ENCODE results near the gene PIGN. TPM values are rescaled to one million over a fixed set of nuclear protein-coding genes. Genes with fewer than 3 reads are reported as not detected.

PIGN gene
- polyA plus RNA-seq, 3 donors = 4.1 to 14.7 (median 14.6) TPM

- Mint-ChIP-seq H3K27me3 (ENCODE audit: low read depth in 3 of 3) (no peaks in the 10 kb centered on the region), H3K4me1 (peaks cover 16% of the 10 kb centered on the region), H3K36me3 (peaks cover 0 to 9% of the 10 kb centered on the region in 2 donors), H3K27ac (no peak overlapping the region), H3K9me3 (no peaks in the 10 kb centered on the region), H3K4me3 (no peak overlapping the region)
- Histone ChIP-seq H3K79me2 (ENCODE audit: insufficient read depth, low read length) (peaks cover 98% of the 10 kb centered on the region), H3K9me3 (replicated peaks in 1 of 2; ENCODE audit: control insufficient read depth in 1 of 2, insufficient read depth in 1 of 2, low read length in 2 of 2) (no peaks in the 10 kb centered on the region), H3K9ac (ENCODE audit: insufficient read depth, low read length, poor library complexity, severe bottlenecking) (no peak overlapping the region), H3K4me2 (replicated peaks; ENCODE audit: extremely low read depth, low read length, poor library complexity, severe bottlenecking) (no peak overlapping the region), H3K4me1 (ENCODE audit: control insufficient read depth in 1 of 2, insufficient read depth in 2 of 2, low read length in 2 of 2) (peaks cover 0 to 4% of the 10 kb centered on the region in 2 donors), H2AFZ (ENCODE audit: insufficient read depth, low read depth, low read length, poor library complexity, severe bottlenecking) (no peak overlapping the region), H3K36me3 (replicated peaks in 1 of 2; ENCODE audit: control insufficient read depth in 1 of 2, insufficient read depth in 2 of 2, low read length in 2 of 2) (no peaks in the 10 kb centered on the region), H4K20me1 (ENCODE audit: insufficient read depth, low read length) (peaks cover 95% of the 10 kb centered on the region), H3K4me3 (replicated peaks in 1 of 3; ENCODE audit: low read depth in 2 of 3, low read length in 3 of 3) (no peak overlapping the region), H3K27me3 (ENCODE audit: control insufficient read depth in 2 of 2, insufficient read depth in 2 of 2, low read length in 2 of 2) (no peaks in the 10 kb centered on the region), H3K27ac (ENCODE audit: low read depth in 1 of 2, low read length in 2 of 2) (no peak overlapping the region)
- WGBS (ENCODE audit: insufficient coverage) = no CpG with 5 or more reads among the region's 2 CpGs
- TF ChIP-seq CTCF (IDR thresholded peaks at IDR 0.05) = no peak
- no peak for DNase-seq
- intact Hi-C loops (cut with micrococcal nuclease) = no loop called here
Observed at GRCh38 chr18:62199629-62200028, 12.8 kb upstream of the PIGN start.

GRCh38 chr18:62198259-62198658, 11.4 kb upstream of the PIGN start:
- Histone ChIP-seq H3K27ac (ENCODE audit: low read depth in 1 of 2, low read length in 2 of 2) (peak overlapping the region in 1 of 2 donors; percentile 6), H3K79me2 (ENCODE audit: insufficient read depth, low read length) (peaks cover 99% of the 10 kb centered on the region), H3K9me3 (replicated peaks in 1 of 2; ENCODE audit: control insufficient read depth in 1 of 2, insufficient read depth in 1 of 2, low read length in 2 of 2) (no peaks in the 10 kb centered on the region), H3K4me2 (replicated peaks; ENCODE audit: extremely low read depth, low read length, poor library complexity, severe bottlenecking) (no peak overlapping the region), H2AFZ (ENCODE audit: insufficient read depth, low read depth, low read length, poor library complexity, severe bottlenecking) (no peak overlapping the region), H3K9ac (ENCODE audit: insufficient read depth, low read length, poor library complexity, severe bottlenecking) (no peak overlapping the region), H3K4me3 (replicated peaks in 1 of 3; ENCODE audit: low read depth in 2 of 3, low read length in 3 of 3) (no peak overlapping the region), H4K20me1 (ENCODE audit: insufficient read depth, low read length) (peaks cover 98% of the 10 kb centered on the region), H3K27me3 (ENCODE audit: control insufficient read depth in 2 of 2, insufficient read depth in 2 of 2, low read length in 2 of 2) (no peaks in the 10 kb centered on the region), H3K4me1 (ENCODE audit: control insufficient read depth in 1 of 2, insufficient read depth in 2 of 2, low read length in 2 of 2) (peaks cover 0 to 6% of the 10 kb centered on the region in 2 donors), H3K36me3 (replicated peaks in 1 of 2; ENCODE audit: control insufficient read depth in 1 of 2, insufficient read depth in 2 of 2, low read length in 2 of 2) (no peaks in the 10 kb centered on the region)
- intact Hi-C loops (cut with micrococcal nuclease) = no loop called here
- H3K4me3 Mint-ChIP-seq = no peak overlapping the region
- peaks cover 23% of the 10 kb centered on the region for H3K4me1 Mint-ChIP-seq
- no peaks in the 10 kb centered on the region for H3K27me3 Mint-ChIP-seq (ENCODE audit: low read depth in 3 of 3)
- no peak for TF ChIP-seq CTCF (IDR thresholded peaks at IDR 0.05)
- DNase-seq = no peak
- peaks cover 0 to 9% of the 10 kb centered on the region in 2 donors for H3K36me3 Mint-ChIP-seq
- no CpG with 5 or more reads among the region's 2 CpGs for WGBS (ENCODE audit: insufficient coverage)
- no peaks in the 10 kb centered on the region for H3K9me3 Mint-ChIP-seq
- H3K27ac Mint-ChIP-seq = no peak overlapping the region

Data from CD14-positive monocyte (primary cell).